Gastrocnemius medialis (tissue), 4 donors: ENCODE data around the gene ATG9B.

Experiments
- CTCF ChIP-seq, 5 experiments: fragments of 450-650 bp in 3 of 5; fragments of 200-600 bp in 2 of 5; sonication (generic) in 2 of 5; IDR thresholded peaks in 4 of 5; conservative IDR thresholded peaks in 1 of 5; 1 replicate in 4 of 5; 2 replicates in 1 of 5; pipeline ENCODE4 v1.5.1; 2016 to 2019; ENCODE audit warnings: antibody characterized with exemption in 5 of 5, mild to moderate bottlenecking in 3 of 5, moderate library complexity in 3 of 5
- POLR2A ChIP-seq, 2 donors: fragments of 450-650 bp; IDR thresholded peaks; one replicate each; pipeline ENCODE4 v1.6.1; 2017; ENCODE audit warnings: antibody characterized with exemption in 2 of 2, mild to moderate bottlenecking in 2 of 2, moderate library complexity in 2 of 2

GRCh38 chr7:151003572-151003971 is 20.7 kb downstream of the ATG9B start:
- TF ChIP-seq POLR2A (IDR thresholded peaks at IDR 0.05) (no peak), CTCF (IDR thresholded peaks at IDR 0.05 in 4 of 5, conservative IDR thresholded peaks at IDR 0.05 in 1 of 5) (no peak)
